SK-N-SH (cell line): Measurements from ENCODE around the gene CYSTM1. TPM values are rescaled to one million over a fixed set of nuclear protein-coding genes. Genes with fewer than 3 reads are reported as not detected.

Source experiments
- CTCF ChIA-PET: fragments of 300-600, 350-600 bp; formaldehyde crosslinking; extraction: SDS; loops from one replicate; lab custom pipeline; 2021; lab: Yijun Ruan, JAX
- POLR2A ChIA-PET: fragments of 350-600 bp; sonication (Branson Sonifier 250); formaldehyde crosslinking; extraction: SDS; loops from one replicate; lab custom pipeline; 2020; ENCODE audit warnings: antibody characterized with exemption, inconsistent platforms; lab: Yijun Ruan, JAX
- DNase-seq: peaks from one replicate; pipeline ENCODE4 v3.0.0; 2012
- H2AFZ ChIP-seq: fragments of 200-600 bp; sonication (generic); 2 replicates; pipeline ENCODE4 v1.8.1; 2016; ENCODE audit warnings: antibody characterized with exemption, mild to moderate bottlenecking, low read depth
- H3F3A ChIP-seq: fragments of 200-600 bp; sonication (generic); replicated peaks from 2 replicates; pipeline ENCODE3; 2016; ENCODE audit warnings: antibody characterized with exemption, mild to moderate bottlenecking; ENCODE audit not compliant: insufficient read depth
- H3K27ac ChIP-seq, 2 experiments: fragments of 200-500 bp in 1 of 2; fragments of 200-600 bp in 1 of 2; sonication (Bioruptor generic) in 1 of 2; sonication (generic), shearing (Covaris generic) in 1 of 2; 2 replicates each; pipeline versions ENCODE4 v1.5.1 to v1.6.1; 2014 to 2016; ENCODE audit warnings: low read depth in 2 of 2, inconsistent platforms in 1 of 2, low read length in 1 of 2, mild to moderate bottlenecking in 1 of 2, mixed read lengths in 1 of 2
- H3K27me3 ChIP-seq: fragments of 200-600 bp; sonication (generic), shearing (Covaris generic); 2 replicates; pipeline ENCODE4 v1.6.1; 2016; ENCODE audit warnings: mixed run types; ENCODE audit not compliant: insufficient read depth
- H3K36me3 ChIP-seq, 2 experiments: fragments of 200-500 bp in 1 of 2; fragments of 200-600 bp in 1 of 2; sonication (Bioruptor generic) in 1 of 2; sonication (generic) in 1 of 2; replicated peaks in 1 of 2; 2 replicates each; pipeline versions ENCODE3 to v1.5.1; 2014 to 2016; ENCODE audit warnings: low read length in 1 of 2, mild to moderate bottlenecking in 1 of 2; ENCODE audit not compliant: insufficient read depth in 2 of 2, control insufficient read depth in 1 of 2
- H3K4me1 ChIP-seq, 2 experiments: fragments of 200-500 bp in 1 of 2; fragments of 200-600 bp in 1 of 2; sonication (Bioruptor generic) in 1 of 2; sonication (generic), shearing (Covaris generic) in 1 of 2; 2 replicates each; pipeline versions ENCODE4 v1.5.1 to v1.6.1; 2014 to 2016; ENCODE audit warnings: low read depth in 1 of 2, low read length in 1 of 2, mixed run types in 1 of 2; ENCODE audit not compliant: insufficient read depth in 2 of 2, control insufficient read depth in 1 of 2
- H3K4me2 ChIP-seq: fragments of 200-600 bp; sonication (generic), shearing (Covaris generic); 2 replicates; pipeline ENCODE4 v1.6.1; 2017; ENCODE audit warnings: mixed run types
- H3K4me3 ChIP-seq, 2 experiments: fragments of 200-500 bp in 1 of 2; fragments of 200-600 bp in 1 of 2; sonication (Bioruptor generic) in 1 of 2; sonication (generic), shearing (Covaris generic) in 1 of 2; 2 replicates each; pipeline versions ENCODE4 v1.5.1 to v1.8.1; 2014 to 2016; ENCODE audit warnings: low read depth in 2 of 2, inconsistent platforms in 1 of 2, low read length in 1 of 2, mild to moderate bottlenecking in 1 of 2, mixed read lengths in 1 of 2, moderate library complexity in 1 of 2
- H3K79me2 ChIP-seq: fragments of 200-600 bp; sonication (generic); 2 replicates; pipeline ENCODE4 v1.8.1; 2017; ENCODE audit warnings: mild to moderate bottlenecking; ENCODE audit not compliant: insufficient read depth
- H3K9ac ChIP-seq: fragments of 200-600 bp; sonication (generic); 2 replicates; pipeline ENCODE4 v1.6.1; 2017; ENCODE audit warnings: mixed run types
- H3K9me2 ChIP-seq: fragments of 200-600 bp; sonication (generic); 2 replicates; pipeline ENCODE4 v1.6.1; 2017; ENCODE audit warnings: mixed run types
- H3K9me3 ChIP-seq: fragments of 200-600 bp; sonication (generic); 2 replicates; pipeline ENCODE4 v1.6.1; 2017; ENCODE audit warnings: mixed run types, mild to moderate bottlenecking, moderate library complexity
- H4K20me1 ChIP-seq: fragments of 200-600 bp; sonication (generic); 2 replicates; pipeline ENCODE4 v1.6.1; 2017; ENCODE audit warnings: mild to moderate bottlenecking, mixed run types; ENCODE audit not compliant: insufficient read depth
- ELF1 ChIP-seq: IDR thresholded peaks from 2 replicates; pipeline ENCODE4 v1.4.0; 2012
- EP300 ChIP-seq, 2 experiments: IDR thresholded peaks; 2 replicates each; pipeline versions ENCODE4 v1.4.0 to v1.6.1; 2012; ENCODE audit warnings: borderline replicate concordance in 1 of 2, low read depth in 1 of 2, low read length in 1 of 2
- FOSL2 ChIP-seq: IDR thresholded peaks from 2 replicates; pipeline ENCODE4 v1.4.0; 2012; ENCODE audit warnings: low read depth, mild to moderate bottlenecking, moderate library complexity, borderline replicate concordance
- FOXJ3 ChIP-seq: sonication (generic); formaldehyde crosslinking; IDR thresholded peaks from 2 replicates; pipeline ENCODE4 v1.5.1; 2020; ENCODE audit warnings: mild to moderate bottlenecking, missing genetic modification reagents
- FOXM1 ChIP-seq: IDR thresholded peaks from 2 replicates; pipeline ENCODE4 v1.4.0; 2012; ENCODE audit warnings: low read depth, mild to moderate bottlenecking
- GABPA ChIP-seq: IDR thresholded peaks from 2 replicates; pipeline ENCODE4 v1.4.0; 2012; ENCODE audit warnings: low read depth, mild to moderate bottlenecking
- JUND ChIP-seq: IDR thresholded peaks from 2 replicates; pipeline ENCODE4 v1.4.0; 2012
- MXI1 ChIP-seq: IDR thresholded peaks from 2 replicates; pipeline ENCODE4 v1.6.1; 2012; ENCODE audit warnings: mild to moderate bottlenecking, low read depth, low read length, improper control_type of control experiment
- NFIC ChIP-seq: IDR thresholded peaks from 2 replicates; pipeline ENCODE4 v1.4.0; 2012; ENCODE audit warnings: borderline replicate concordance
- POLR2AphosphoS5 ChIP-seq: IDR thresholded peaks from 2 replicates; pipeline ENCODE4 v1.6.1; 2012; ENCODE audit warnings: low read depth, low read length
- RAD21 ChIP-seq: IDR thresholded peaks from 2 replicates; pipeline ENCODE4 v1.6.1; 2012; ENCODE audit warnings: mild to moderate bottlenecking, low read length
- RCOR1 ChIP-seq: fragments of 150-350 bp; IDR thresholded peaks from 2 replicates; pipeline ENCODE4 v1.6.1; 2017; ENCODE audit warnings: antibody characterized with exemption, low read length
- RFX5 ChIP-seq: IDR thresholded peaks from 2 replicates; pipeline ENCODE4 v1.6.1; 2012; ENCODE audit warnings: mild to moderate bottlenecking, improper control_type of control experiment, low read length
- SMC3 ChIP-seq: IDR thresholded peaks from 2 replicates; pipeline ENCODE4 v1.6.1; 2012; ENCODE audit warnings: low read depth, low read length, improper control_type of control experiment
- TCF12 ChIP-seq: IDR thresholded peaks from 2 replicates; pipeline ENCODE4 v1.4.0; 2012
- TEAD4 ChIP-seq: IDR thresholded peaks from 2 replicates; pipeline ENCODE4 v1.4.0; 2012; ENCODE audit warnings: mild to moderate bottlenecking, borderline replicate concordance; ENCODE audit not compliant: insufficient read depth
- WGBS: methylation state at CpG from one replicate; pipeline ENCODE4 v1.1.6; 2017; ENCODE audit warnings: low lambda C conversion rate; 5-methylcytosine and 5-hydroxymethylcytosine counted together
- polyA plus RNA-seq, 3 experiments: library from polyadenylated mRNA; depleted of rRNA; stranded (reverse); fragments of >200 nt; gene quantifications; 2 replicates each; pipeline ENCODE4 v1.2.3, GENCODE V29; 2012
- TF ChIP-seq, protein P1 (sequence below): fragments of 150-350 bp; IDR thresholded peaks from 2 replicates; pipeline ENCODE4 v1.6.1; 2017; ENCODE audit warnings: antibody characterized with exemption, low read length, low read depth, borderline replicate concordance
- TF ChIP-seq, protein P2 (sequence below): IDR thresholded peaks from 2 replicates; pipeline ENCODE4 v1.4.0; 2012; ENCODE audit warnings: low read depth, borderline replicate concordance
- TF ChIP-seq, protein P3 (sequence below): IDR thresholded peaks from 2 replicates; pipeline ENCODE4; 2012
- TF ChIP-seq, protein P4 (sequence below): IDR thresholded peaks from 2 replicates; pipeline ENCODE4 v1.6.1; 2012; ENCODE audit warnings: mild to moderate bottlenecking, low read depth, low read length, moderate library complexity

The CYSTM1 gene
- polyA plus RNA-seq, 1 of the 3 experiments (the other 2 are of a cell fraction), result 27.1 TPM

DNA sequence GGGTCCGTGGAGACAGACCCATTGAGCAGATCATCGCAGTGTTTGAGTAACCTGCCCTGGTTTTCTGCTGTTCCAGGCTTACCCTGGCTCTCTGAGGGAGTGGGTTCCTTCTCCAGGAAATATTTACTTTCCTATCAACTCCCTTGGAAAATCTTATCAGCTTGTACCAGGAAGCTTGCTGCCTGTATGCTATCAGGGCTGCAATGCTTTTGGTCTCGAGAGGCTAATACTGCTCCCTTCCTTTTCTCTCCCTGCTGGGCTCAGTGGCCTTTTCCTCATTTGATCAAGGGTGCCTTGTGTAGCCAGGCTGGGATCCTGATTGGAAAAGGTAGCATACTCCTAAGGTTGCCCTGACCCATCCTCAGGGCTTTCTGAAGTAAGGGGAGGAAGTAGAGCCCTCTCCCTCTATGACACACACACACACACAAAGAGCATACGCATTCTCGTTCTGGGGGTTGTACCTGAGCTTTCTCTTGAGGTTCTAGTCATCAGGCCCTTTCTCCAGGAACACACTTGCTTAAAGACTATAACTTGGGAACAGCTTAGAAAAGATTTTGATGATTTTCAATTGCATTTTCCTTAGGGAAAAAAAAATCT, 41.6 kb downstream of the CYSTM1 start:
- H3K36me3 ChIP-seq, result no peaks in the 10 kb centered on the region
- H3K4me3 ChIP-seq, result no peak overlapping the region
- H3K9ac ChIP-seq, result no peak overlapping the region
- no peak for DNase-seq
- 96% methylated on average over 3 of the region's 5 CpGs for WGBS
- no peak overlapping the region for H3K4me2 ChIP-seq
- no peak overlapping the region for H3K27ac ChIP-seq
- H2AFZ ChIP-seq, result no peak overlapping the region
- H3K9me3 ChIP-seq, result no peaks in the 10 kb centered on the region
- H3K9me2 ChIP-seq, result no peaks in the 10 kb centered on the region
- TF ChIP-seq TCF12 (no peak), SMC3 (no peak), ELF1 (no peak), RCOR1 (no peak), MXI1 (no peak), JUND (no peak), EP300 (IDR thresholded peaks at IDR 0.05; ENCODE audit: borderline replicate concordance in 1 of 2, low read depth in 1 of 2, low read length in 1 of 2) (no peak), FOXJ3 (CRISPR knock-in tag) (no peak), RFX5 (no peak), RAD21 (no peak), POLR2AphosphoS5 (no peak), FOXM1 (no peak), TEAD4 (no peak), FOSL2 (no peak), NFIC (no peak), GABPA (no peak)
- TF ChIP-seq, protein P1, sequence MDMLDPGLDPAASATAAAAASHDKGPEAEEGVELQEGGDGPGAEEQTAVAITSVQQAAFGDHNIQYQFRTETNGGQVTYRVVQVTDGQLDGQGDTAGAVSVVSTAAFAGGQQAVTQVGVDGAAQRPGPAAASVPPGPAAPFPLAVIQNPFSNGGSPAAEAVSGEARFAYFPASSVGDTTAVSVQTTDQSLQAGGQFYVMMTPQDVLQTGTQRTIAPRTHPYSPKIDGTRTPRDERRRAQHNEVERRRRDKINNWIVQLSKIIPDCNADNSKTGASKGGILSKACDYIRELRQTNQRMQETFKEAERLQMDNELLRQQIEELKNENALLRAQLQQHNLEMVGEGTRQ, result no peak
- TF ChIP-seq, protein P2, sequence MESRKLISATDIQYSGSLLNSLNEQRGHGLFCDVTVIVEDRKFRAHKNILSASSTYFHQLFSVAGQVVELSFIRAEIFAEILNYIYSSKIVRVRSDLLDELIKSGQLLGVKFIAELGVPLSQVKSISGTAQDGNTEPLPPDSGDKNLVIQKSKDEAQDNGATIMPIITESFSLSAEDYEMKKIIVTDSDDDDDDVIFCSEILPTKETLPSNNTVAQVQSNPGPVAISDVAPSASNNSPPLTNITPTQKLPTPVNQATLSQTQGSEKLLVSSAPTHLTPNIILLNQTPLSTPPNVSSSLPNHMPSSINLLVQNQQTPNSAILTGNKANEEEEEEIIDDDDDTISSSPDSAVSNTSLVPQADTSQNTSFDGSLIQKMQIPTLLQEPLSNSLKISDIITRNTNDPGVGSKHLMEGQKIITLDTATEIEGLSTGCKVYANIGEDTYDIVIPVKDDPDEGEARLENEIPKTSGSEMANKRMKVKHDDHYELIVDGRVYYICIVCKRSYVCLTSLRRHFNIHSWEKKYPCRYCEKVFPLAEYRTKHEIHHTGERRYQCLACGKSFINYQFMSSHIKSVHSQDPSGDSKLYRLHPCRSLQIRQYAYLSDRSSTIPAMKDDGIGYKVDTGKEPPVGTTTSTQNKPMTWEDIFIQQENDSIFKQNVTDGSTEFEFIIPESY, result no peak
- TF ChIP-seq, protein P3, sequence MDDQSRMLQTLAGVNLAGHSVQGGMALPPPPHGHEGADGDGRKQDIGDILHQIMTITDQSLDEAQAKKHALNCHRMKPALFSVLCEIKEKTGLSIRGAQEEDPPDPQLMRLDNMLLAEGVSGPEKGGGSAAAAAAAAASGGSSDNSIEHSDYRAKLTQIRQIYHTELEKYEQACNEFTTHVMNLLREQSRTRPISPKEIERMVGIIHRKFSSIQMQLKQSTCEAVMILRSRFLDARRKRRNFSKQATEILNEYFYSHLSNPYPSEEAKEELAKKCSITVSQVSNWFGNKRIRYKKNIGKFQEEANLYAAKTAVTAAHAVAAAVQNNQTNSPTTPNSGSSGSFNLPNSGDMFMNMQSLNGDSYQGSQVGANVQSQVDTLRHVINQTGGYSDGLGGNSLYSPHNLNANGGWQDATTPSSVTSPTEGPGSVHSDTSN, result no peak
- TF ChIP-seq, protein P4, sequence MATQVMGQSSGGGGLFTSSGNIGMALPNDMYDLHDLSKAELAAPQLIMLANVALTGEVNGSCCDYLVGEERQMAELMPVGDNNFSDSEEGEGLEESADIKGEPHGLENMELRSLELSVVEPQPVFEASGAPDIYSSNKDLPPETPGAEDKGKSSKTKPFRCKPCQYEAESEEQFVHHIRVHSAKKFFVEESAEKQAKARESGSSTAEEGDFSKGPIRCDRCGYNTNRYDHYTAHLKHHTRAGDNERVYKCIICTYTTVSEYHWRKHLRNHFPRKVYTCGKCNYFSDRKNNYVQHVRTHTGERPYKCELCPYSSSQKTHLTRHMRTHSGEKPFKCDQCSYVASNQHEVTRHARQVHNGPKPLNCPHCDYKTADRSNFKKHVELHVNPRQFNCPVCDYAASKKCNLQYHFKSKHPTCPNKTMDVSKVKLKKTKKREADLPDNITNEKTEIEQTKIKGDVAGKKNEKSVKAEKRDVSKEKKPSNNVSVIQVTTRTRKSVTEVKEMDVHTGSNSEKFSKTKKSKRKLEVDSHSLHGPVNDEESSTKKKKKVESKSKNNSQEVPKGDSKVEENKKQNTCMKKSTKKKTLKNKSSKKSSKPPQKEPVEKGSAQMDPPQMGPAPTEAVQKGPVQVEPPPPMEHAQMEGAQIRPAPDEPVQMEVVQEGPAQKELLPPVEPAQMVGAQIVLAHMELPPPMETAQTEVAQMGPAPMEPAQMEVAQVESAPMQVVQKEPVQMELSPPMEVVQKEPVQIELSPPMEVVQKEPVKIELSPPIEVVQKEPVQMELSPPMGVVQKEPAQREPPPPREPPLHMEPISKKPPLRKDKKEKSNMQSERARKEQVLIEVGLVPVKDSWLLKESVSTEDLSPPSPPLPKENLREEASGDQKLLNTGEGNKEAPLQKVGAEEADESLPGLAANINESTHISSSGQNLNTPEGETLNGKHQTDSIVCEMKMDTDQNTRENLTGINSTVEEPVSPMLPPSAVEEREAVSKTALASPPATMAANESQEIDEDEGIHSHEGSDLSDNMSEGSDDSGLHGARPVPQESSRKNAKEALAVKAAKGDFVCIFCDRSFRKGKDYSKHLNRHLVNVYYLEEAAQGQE, result no peak
- H3F3A ChIP-seq, result peaks cover 25% of the 10 kb centered on the region
- no peaks in the 10 kb centered on the region for H3K27me3 ChIP-seq
- H3K4me1 ChIP-seq, result peaks cover 22 to 41% of the 10 kb centered on the region in 2 experiments
- H4K20me1 ChIP-seq, result no peaks in the 10 kb centered on the region
- CTCF ChIA-PET, result interaction anchor here (0.8 to 1.9 kb wide), 7 partner anchors 13 to 130 kb away, joined by 3 to 10 read pairs (median 3); partner anchors contain the start of gene HBEGF
- POLR2A ChIA-PET, result no interaction called here
- no peaks in the 10 kb centered on the region for H3K79me2 ChIP-seq
